GM19240 (cell line): ENCODE results near the gene REPS2.

ENCODE experiments used
- DNase-seq: peaks from one replicate; pipeline ENCODE4 v3.0.0; 2011; ENCODE audit warnings: low spot score; ENCODE audit not compliant: insufficient read length

The REPS2 gene

DNA sequence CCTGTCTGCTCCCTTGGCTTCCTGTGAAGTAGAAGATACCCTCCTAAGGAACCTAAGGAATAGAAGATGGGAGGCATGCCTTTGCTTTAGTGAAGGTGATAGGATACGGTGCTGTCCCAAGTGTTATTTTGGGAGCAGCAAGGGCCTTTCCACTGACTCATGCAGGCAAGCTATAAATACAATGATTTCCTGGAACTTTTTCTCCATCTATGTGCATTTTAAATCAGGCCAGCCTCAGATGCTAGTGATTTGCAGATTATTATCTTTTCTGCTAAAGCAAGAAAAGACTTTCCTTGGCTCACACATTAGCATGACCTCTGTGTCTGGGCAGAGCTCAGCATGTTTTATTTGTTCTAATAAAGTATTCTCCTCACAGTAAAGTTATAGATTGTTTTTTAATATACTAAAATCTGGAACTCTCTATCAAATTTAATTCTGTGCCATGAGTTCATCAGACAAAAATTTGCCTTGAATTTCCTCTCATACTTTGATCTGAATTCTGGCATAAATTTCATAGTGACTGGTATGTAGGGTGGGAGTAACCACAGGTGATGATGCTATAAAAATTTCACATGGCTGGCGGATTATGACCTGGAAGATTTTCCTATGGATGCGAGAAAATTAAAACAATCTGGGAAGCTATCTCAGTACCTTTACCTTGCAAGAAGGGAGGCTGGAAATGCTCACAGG, 131.7 kb downstream of the REPS2 start:
- DNase-seq, result no peak

DNA sequence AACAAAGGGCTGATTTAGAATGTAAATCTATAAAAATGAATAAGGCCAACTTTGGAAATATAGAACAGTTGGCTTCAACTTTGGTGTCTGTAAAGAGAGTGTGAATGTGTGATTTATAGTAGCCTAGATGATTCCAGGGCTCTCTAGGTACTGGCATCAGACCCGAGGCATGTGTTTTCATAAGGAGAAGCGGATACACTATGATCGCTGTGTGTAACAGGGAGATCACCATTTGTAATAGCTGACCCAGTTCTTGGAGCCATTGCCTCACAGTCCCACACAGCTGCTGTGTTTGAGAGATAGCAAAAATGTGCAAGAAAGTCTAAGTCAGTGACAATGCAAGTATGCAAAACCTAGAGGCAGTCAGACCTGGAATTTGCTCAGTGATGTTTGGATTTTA, 135.1 kb downstream of the REPS2 start:
- DNase-seq, result no peak

DNA sequence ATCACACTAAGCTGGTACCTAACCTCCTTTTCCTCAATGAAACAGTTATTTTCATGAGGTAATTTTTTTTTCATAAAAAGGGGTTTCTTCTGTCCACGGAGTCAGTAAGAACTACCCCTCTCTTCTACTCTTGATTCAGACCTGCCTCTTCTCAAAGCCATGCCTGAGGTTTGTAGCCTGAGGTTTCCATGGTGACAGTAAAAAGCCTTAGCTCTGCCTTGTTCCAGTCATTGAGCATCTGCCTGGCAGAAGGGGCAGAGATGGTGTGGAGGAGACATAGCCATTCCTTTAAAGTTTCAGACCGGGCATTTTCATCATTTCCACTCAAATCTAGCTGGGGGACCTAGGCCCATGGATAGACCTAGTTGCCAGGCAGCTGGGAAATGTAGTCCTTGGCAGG, 135.5 kb downstream of the REPS2 start:
- DNase-seq, result no peak

DNA sequence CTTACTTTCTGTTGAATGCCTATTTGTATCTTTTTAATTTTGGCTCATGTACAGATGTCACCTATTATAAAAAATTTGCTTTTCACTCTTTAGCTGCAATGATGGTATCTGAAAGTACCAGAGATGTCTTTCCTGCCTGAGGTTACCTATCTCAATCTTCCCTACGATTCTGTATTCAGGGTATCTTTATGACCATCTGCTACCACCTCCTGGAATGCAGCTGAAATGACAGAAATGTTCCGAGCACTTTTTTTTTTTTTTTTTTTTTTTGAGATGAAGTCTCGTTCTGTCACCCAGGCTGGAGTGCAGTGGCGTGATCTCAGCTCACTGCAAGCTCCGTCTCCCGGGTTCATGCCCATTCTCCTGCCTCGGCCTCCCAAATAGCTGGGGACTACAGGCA, 136.4 kb downstream of the REPS2 start:
- no peak for DNase-seq

DNA sequence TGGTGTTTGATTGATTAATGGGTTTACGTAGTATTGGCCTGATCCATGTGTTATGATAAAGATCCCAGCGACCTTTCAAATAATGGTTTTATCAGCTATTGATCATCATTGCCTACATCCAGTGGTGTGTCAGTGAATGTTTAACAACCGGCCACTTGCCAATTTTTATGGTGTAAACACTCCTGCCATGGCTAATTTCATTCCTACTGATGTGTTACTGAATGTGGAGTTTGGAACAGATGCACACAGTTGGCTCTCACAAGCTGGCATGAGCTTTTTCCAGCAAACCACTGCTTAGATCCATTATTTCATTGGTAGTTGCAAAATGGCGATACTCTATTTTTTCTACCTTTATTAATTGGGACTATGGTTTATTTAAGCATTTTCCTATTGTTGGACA, 139.9 kb downstream of the REPS2 start:
- DNase-seq, result no peak

DNA sequence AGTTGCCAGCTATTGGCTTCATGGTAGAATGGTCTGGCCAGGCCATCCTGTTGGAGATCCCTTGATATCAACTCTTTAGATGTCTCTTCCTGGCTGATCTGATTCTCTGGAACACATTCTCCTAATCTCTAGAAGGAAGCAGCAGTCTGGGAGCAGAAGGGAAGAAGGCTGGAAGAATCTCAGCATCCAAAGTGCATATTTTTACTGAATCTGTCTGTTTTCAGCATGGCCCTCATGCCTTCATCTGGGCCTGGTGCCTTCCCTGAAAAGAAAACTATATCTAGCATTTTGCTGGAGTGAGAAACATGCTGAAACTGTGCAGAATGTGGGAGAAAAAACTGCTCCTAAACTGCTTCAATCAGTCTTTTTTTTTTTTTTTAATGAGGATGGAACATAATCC, 148.7 kb downstream of the REPS2 start:
- no peak for DNase-seq

DNA sequence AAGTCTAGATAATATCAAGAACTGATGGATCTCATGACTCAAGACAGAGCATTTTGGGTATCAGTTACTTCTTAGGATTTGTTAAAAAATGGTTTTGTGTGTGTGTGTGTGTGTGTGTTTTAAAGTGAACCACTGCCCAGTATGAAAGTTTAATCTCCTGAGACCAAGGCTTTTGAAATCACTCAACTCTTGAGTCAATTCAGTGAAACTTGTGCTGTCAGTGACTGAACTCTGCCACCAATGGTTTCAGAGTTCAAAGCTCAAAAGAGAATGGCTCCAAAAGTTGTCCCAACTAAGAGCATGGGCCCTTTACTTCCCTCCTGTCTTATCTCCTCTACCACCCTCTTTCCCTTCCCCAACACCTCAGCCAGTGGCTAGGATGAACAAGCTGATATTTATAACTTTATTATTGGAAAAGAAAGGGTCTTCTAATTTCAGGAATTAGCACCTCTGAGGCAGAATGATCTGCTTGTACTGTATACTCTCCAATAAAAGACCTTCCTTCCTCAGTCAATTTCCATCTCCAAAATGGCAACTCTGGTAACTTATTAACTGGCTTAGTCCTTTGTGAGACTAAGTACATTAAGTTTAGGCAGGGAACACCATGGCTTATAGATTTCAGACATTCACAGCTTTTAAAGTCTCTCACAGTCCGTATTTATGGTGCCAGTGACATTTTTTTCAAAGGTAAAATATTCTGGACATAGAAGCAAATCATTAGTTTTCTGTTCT, 152.2 kb downstream of the REPS2 start:
- no peak for DNase-seq

DNA sequence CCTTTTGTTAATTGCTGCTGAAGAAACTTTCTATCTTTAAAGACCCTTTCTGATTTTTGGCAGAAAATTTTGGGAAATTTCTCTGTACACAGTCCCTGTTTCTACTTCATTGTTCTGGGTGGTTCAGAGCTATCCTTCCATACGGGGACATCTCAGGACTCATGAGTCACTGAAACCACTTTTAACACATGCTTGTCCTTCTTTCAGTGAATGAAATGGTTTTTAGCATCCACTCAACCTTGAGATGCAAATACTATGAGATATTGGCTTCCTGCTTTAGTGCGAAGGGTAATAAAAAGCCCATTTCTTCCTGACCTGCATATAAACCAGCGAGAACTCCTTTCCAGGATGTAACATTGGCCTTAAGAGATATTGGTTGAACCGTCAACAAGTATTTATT, 158.0 kb downstream of the REPS2 start:
- DNase-seq, result no peak

DNA sequence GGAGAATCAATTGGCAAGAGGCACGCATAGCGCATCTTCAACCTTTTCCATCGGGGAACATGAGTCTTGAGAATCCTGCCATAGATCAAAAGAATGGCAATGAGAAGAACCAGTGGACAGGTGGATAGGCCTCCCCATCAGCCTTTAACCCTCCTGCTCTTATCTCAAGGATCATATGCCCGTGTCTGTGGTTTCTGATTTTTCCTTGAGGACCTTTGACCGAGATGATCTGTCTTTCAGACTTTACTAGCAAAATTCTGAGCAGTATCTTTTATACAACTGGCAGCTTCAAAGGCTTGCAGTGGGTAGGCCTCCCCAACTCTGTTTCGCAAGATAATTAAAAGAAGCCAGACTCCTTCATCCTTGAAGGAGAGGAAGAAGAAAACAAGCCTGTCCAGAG, 174.4 kb downstream of the REPS2 start:
- DNase-seq, result no peak

DNA sequence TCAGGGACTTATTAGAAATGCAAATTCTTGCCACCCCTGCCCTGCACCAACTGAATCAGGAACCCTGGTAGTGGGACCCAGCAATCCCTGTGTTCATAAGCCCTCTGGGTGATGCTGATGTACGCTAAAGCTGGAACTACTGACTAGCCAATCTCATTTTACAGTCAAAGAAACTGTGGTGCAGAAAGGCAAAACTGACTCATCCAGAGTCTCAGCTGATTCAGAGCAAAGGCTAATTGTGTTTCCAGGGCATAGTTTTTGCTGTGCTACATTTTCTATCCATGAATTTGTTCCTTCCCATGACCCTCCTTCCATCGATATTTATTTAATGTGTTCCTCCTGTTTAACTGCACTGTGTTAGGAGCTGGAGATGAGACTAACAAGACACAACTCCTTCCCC, 207.5 kb downstream of the REPS2 start:
- no peak for DNase-seq

DNA sequence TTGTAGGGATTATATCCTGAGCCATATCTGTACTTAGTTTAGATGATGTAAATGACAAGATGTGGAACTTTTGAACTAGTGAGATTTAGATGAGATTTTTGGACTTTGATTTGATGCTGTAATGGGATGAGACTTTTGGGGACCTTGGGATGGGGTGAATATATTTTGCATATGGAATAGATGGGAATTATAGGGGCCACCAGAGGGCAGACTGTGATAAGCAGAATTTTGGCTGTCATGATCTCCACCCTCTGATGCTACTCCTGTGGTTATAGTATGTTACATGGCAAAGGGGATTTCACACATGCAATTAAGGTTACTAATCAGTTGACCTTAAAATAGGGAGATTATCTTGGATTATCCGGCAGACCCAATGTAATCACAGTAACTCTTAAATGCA, 214.5 kb downstream of the REPS2 start:
- DNase-seq, result no peak

DNA sequence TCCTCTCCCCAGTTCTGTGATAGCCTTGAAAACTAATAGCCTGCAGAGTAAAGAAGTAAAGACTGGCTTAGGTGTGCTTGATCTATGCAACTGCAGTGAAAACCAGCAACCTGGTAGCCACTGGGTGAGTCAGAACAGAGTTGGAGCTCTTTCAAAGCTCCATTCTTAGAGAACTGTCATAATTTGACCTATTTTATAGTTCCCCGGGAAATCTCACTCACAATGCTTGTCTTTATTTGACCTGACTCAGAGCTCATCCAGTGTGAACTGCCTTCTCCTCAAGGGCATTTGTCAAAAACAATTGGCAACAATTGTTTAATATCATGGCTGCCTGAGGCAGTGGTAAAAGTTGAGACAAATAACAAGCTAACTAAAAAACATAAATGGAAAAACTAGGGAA, 215.5 kb downstream of the REPS2 start:
- no peak for DNase-seq

DNA sequence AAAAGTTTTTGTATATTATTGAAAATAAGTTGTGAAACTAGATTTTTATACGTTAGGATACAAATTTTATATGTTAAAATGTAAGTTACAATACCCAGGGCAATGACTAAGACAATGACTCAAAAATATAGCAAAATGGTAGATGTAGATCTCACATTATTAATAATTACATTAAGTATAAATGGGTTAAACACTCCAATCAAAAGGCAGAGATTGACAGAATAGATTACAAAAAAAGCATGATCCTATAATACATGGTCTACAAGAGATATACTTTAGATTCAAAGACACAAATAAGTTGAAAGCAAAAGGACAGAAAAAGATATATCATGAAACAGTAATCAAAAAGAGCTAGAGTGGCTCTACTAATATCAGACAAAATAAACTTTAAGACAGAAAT, 217.6 kb downstream of the REPS2 start:
- DNase-seq, result no peak

DNA sequence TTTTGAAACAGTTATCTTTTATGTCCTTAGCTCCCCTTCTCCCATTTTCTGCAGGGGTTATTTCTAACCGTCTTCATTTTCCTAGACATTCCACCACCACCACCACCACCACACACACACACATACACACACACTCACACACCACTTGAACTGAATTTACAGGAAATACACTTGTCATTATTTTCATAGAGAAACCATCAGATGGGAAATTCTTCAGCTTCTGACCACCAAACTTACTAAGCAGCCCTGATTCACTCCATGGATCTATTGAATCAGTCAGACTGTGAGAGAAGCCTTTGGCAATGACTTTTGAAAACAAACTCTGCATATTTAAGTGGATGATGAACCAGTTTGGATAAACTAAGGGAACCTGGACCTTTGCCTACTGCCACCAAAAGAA, 218.5 kb downstream of the REPS2 start:
- DNase-seq, result no peak

DNA sequence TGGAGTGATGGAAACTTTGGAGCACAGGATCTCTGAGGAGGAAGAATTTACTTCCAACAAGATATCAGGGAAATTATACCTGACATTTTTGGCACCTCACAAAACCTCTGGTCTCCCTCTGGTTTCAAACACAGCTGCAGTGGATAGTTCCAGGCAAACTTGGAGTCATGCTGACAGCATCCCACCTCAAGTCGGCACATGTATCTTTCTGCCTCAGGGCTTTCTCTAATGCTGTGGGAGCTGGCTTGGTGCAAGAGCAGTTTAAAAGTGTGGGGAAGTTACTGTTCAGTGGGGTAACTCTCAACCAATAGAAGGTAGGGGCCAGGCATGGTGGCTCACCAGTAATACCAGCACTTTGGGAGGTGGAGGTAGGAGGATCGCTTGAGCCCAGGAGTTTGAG, 221.5 kb downstream of the REPS2 start:
- DNase-seq, result no peak

DNA sequence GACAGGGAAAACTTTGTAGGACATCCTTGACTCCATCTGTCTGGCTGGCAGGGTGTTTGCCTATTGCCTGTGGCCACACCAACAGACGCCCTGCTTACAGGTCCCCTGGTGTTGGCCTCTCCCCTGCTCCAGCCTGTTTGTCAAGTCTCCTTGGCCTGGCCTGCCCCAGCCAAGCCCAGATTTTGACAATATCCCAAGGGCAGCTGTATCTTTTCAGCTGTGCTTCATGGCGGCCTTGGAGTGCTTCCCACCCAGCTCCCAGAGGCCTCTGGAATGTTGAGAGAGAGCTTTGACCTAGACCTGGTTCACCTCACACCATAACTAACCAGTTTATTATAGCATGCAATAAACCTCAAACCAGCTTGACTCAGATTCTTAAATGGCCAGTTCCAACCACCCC, 224.5 kb downstream of the REPS2 start:
- DNase-seq, result no peak

DNA sequence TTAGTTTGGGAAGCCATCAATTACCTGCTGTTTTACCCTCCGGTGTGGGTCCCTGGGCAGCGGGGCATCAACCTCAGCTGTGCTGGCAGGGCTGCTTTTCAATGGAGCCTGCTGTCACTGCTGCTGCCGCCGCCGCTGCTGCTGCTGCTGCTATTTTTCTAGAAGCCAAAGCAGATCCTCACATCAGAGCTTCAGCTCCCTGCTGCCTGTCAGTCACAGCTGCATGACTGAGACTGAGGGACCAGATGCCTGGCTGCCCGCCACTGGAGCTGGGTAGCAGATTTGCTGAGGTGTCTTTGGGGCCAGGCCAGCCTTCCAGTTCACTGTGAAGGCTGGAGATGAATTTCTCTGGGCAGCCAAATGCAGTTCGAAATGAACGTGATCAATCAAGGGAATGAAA, 228.2 kb downstream of the REPS2 start:
- no peak for DNase-seq

DNA sequence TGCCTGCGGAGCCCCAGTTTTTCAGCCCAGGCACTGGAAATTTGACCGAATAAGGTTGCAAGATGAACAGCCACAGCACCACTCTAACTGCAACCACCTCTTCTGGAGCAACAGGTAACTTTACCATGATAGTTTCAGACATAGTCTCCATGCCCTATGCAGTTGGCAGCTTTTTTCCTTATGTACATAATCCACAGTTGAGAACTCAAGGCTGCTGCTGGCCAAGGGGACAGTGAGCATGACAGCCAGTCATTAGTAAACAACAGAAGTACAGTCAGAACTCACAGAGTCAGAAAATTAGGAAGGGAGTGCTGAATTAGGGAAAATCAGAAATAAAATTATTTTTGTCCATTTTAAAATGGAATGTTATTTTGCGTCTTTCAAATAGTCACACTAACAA, 235.9 kb downstream of the REPS2 start:
- no peak for DNase-seq

DNA sequence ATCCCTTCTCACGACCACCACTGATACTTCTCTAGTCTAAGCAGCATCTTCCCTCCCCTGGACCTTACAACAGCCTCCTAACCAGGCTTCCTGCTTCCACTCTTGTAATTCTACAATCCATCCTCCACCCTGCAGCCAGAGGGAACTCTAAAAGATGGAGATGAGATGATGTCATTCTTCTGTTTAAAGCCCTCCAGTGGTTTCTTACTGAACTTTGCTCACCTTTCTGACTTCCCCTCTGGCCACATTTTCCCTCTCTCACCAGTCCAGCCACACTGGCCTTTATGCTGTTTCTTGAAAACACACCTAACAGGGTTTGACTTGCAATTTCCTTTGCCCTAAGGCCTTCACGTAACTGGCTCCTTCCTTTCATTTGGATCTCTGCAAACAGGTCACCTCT, 237.1 kb downstream of the REPS2 start:
- no peak for DNase-seq

DNA sequence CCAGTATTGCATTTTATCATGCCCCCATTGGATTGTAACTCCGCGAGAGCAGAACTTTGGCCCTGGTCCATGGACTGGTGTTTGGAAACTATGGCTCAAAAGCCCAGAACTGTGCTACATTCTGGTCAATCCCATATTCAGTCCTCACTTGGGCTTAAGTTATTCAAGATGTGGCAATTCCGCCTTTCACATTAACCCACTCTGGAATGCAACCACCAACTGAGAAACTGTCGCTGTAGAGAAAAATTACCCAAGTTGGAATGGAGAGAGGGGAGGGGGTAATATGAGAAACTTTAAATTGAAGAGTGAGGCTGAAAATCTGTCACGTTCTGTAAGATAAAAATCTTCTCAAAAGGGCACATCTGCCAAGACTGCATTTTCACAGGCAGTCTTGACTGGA, 239.0 kb downstream of the REPS2 start:
- DNase-seq, result no peak

DNA sequence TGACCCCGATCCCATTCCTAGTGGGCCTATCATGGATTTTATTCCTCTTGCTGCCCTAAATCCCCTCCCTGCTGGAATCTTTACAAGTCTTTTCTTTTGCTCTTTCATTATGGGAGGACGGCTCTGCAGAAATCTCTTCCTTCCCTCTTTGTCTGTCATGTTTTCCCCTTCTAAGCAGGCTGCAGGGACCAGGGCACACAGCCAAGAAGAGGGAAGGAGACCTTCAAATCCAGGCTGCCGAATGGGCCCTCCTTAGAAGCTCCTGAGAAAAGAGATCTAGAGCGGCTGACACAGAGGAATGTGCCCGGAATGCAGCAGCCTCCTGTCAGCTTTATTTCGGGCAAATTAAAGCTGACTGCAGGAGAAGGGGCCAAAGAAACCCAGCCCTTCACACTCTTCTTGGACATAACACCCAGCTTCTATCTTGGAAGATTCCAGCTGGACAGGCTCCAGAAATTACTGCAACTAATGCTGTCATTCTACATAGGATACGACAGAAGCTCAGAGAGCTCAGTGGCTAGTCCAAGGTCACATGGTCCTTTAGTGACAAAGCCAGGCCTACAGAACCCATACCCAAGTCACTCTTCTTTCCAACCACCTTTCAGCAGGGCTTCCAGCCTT, 240.8 kb downstream of the REPS2 start:
- DNase-seq, result no peak

DNA sequence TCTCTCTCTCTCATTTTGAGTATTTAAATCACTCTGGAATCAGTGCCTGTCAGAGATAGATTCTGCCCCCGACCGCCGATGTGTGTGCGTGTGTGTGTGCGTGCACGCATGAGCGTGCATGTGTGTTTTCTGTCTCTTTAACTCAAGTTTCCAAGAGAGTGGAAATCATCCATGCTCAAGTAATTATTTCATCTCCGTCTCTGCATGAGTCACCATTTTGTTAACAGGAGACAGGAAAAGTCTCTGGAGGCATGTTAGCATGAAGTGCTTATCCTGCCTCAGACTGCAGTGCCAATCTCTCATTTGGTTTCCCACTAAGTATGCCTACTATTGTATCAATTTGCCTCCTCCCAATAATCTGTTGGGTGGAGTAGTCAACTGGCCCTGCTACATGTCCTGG, 245.6 kb downstream of the REPS2 start:
- no peak for DNase-seq
